HEK293 (cell line): ENCODE results near the gene ARHGAP26.

Experiments used
- CTCF ChIP-seq: fragments of 450-650 bp; formaldehyde crosslinking; IDR thresholded peaks from 2 replicates; pipeline ENCODE4 v1.5.1; 2016; ENCODE audit warnings: missing biosample characterization, missing genetic modification characterization
- GFI1B ChIP-seq: fragments of 450-650 bp; formaldehyde crosslinking; IDR thresholded peaks from 2 replicates; pipeline ENCODE4 v1.5.1; 2016; ENCODE audit warnings: missing biosample characterization, missing genetic modification characterization
- KLF1 ChIP-seq: fragments of 450-650 bp; formaldehyde crosslinking; IDR thresholded peaks from 2 replicates; pipeline ENCODE4 v1.5.1; 2016; ENCODE audit warnings: missing biosample characterization, missing genetic modification characterization
- KLF10 ChIP-seq: fragments of 450-650 bp; IDR thresholded peaks from 2 replicates; pipeline ENCODE4 v1.5.1; 2018; ENCODE audit warnings: missing biosample characterization, mild to moderate bottlenecking, missing genetic modification characterization
- OVOL3 ChIP-seq: fragments of 450-650 bp; formaldehyde crosslinking; IDR thresholded peaks from 2 replicates; pipeline ENCODE4 v1.5.1; 2016; ENCODE audit warnings: missing biosample characterization, missing genetic modification characterization
- ZNF777 ChIP-seq: fragments of 450-650 bp; formaldehyde crosslinking; IDR thresholded peaks from 2 replicates; pipeline ENCODE4 v1.5.1; 2017; ENCODE audit warnings: missing biosample characterization, missing genetic modification characterization, borderline replicate concordance
- ZNF830 ChIP-seq: fragments of 450-650 bp; IDR thresholded peaks from 2 replicates; pipeline ENCODE4 v1.5.0; 2018; ENCODE audit warnings: missing biosample characterization, missing genetic modification characterization, low read depth, mild to moderate bottlenecking, moderate library complexity

DNA sequence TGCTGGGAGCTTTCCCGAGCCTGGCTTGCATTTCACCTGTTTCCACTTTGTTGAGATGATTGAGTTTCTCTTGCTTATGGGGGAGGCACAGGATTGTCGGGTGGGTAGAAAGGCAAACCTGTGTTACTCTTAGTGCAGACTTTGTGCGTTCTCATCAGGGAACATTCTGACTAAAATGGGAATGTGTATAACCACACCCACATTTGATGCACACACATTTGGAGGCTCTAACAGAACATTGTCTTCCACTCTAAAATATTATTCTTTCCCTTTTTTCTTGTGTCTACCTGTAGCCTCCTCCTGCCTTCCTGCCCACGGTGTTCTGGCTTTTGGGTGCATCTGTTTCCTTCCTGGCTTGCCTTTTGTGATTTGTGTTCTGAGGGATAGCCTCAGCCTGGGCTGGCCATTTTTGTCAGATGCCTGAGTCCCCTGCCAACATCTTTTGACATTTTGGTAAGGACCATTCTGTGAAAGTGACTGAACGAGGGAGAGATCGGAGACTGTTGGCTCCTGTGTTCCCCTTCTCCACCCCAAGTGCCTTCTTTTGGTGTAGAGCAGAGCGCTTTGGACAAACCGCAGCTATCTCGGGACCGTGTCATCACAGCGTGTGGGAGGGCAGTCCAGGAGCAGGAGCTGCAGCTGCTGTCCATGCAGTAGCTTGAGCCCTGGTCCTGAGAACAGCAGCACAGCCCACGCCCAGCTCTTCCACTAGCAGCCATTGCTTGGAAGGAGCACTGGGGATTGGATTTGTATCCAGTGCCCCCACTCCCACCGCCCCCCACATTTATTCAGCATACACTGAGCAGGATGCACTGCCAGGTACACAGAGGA, 101.4 kb downstream of the ARHGAP26 start:
- TF ChIP-seq GFI1B (tag by site-specific recombination) (no peak), ZNF830 (tag by site-specific recombination) (no peak), CTCF (tag by site-specific recombination) (no peak), KLF10 (tag by site-specific recombination) (no peak), KLF1 (no peak), OVOL3 (tag by site-specific recombination) (no peak), ZNF777 (tag by site-specific recombination) (no peak)
